H1 (cell line): Measurements from ENCODE around the gene CA10. TPM values are rescaled to one million over a fixed set of nuclear protein-coding genes. Genes with fewer than 3 reads are reported as not detected.

ENCODE experiments used
- CTCF ChIA-PET: fragments of 300-600 bp; sonication (Branson Sonifier 250); formaldehyde crosslinking; loops from one replicate; lab custom pipeline; 2021; ENCODE audit not compliant: partially characterized antibody; lab: Charles Lee
- POLR2A ChIA-PET: fragments of 300-600 bp; sonication (Branson Sonifier 250); formaldehyde crosslinking; loops from one replicate; lab custom pipeline; 2021; ENCODE audit warnings: inconsistent platforms; ENCODE audit not compliant: partially characterized antibody; lab: Charles Lee
- DNase-seq, 2 experiments: peaks; one replicate each; pipeline versions ENCODE4 v3.0.0 to v3.0.0-alpha.2; 2010 to 2022; ENCODE audit warnings: low spot score in 2 of 2, low read depth in 1 of 2, mixed read lengths in 1 of 2
- FAIRE-seq: peaks from 2 replicates; lab custom pipeline; 2011; peaks lifted over from hg19 to GRCh38; lab: Jason Lieb, UNC
- H2AFZ ChIP-seq: 2 replicates; pipeline ENCODE4 v1.8.1; 2012; ENCODE audit warnings: low read length, inconsistent platforms
- H2AK5ac ChIP-seq: 2 replicates; pipeline ENCODE4 v1.6.1; 2013; ENCODE audit warnings: low read depth, low read length
- H2BK120ac ChIP-seq: replicated peaks from 2 replicates; pipeline ENCODE3; 2013; ENCODE audit warnings: low read depth, low read length, inconsistent platforms
- H2BK12ac ChIP-seq: 2 replicates; pipeline ENCODE4 v1.6.1; 2013; ENCODE audit warnings: low read depth, low read length
- H2BK15ac ChIP-seq: 2 replicates; pipeline ENCODE4 v1.6.1; 2013; ENCODE audit warnings: low read length
- H2BK20ac ChIP-seq: 2 replicates; pipeline ENCODE4 v1.6.1; 2013; ENCODE audit warnings: low read length
- H2BK5ac ChIP-seq: 2 replicates; pipeline ENCODE4 v1.6.1; 2013; ENCODE audit warnings: low read depth, low read length
- H3K14ac ChIP-seq: 2 replicates; pipeline ENCODE4 v1.6.1; 2013; ENCODE audit warnings: inconsistent platforms; ENCODE audit not compliant: insufficient read length
- H3K18ac ChIP-seq: 2 replicates; pipeline ENCODE4 v1.6.1; 2013; ENCODE audit warnings: low read length; ENCODE audit errors: extremely low read depth
- H3K23ac ChIP-seq: 2 replicates; pipeline ENCODE4 v1.6.1; 2013; ENCODE audit warnings: inconsistent platforms; ENCODE audit not compliant: insufficient read length
- H3K23me2 ChIP-seq: 2 replicates; pipeline ENCODE4 v1.6.1; 2013; ENCODE audit warnings: low read depth, low read length
- H3K27ac ChIP-seq: 2 replicates; pipeline ENCODE4 v1.6.1; 2011; ENCODE audit warnings: low read depth, low read length, inconsistent platforms
- H3K27me3 ChIP-seq, 4 experiments: replicated peaks in 1 of 4; 1 replicate in 1 of 4; 2 replicates in 3 of 4; pipeline versions ENCODE4 v1.6.1 to v1.8.1; 2011 to 2013; ENCODE audit warnings: low read length in 3 of 4, mild to moderate bottlenecking in 3 of 4, inconsistent platforms in 2 of 4, mixed read lengths in 2 of 4, moderate library complexity in 1 of 4; ENCODE audit not compliant: control insufficient read depth in 3 of 4, insufficient read depth in 3 of 4; ENCODE audit errors: extremely low read depth in 1 of 4
- H3K36me3 ChIP-seq, 4 experiments: 2 replicates each; pipeline versions ENCODE4 v1.6.1 to v1.8.1; 2011 to 2013; ENCODE audit warnings: mild to moderate bottlenecking in 4 of 4, low read length in 3 of 4, moderate library complexity in 2 of 4, control low read depth in 1 of 4, inconsistent platforms in 1 of 4; ENCODE audit not compliant: insufficient read depth in 4 of 4, control insufficient read depth in 2 of 4
- H3K4ac ChIP-seq: replicated peaks from 2 replicates; pipeline ENCODE3; 2013; ENCODE audit warnings: low read length, low read depth, mixed read lengths, inconsistent platforms; ENCODE audit not compliant: insufficient read length
- H3K4me1 ChIP-seq, 4 experiments: replicated peaks in 1 of 4; 1 replicate in 1 of 4; 2 replicates in 3 of 4; pipeline versions ENCODE4 v1.6.1 to v1.8.1; 2011 to 2013; ENCODE audit warnings: low read length in 3 of 4, inconsistent platforms in 2 of 4, mixed read lengths in 1 of 4; ENCODE audit not compliant: insufficient read depth in 4 of 4, control insufficient read depth in 3 of 4
- H3K4me2 ChIP-seq, 2 experiments: 2 replicates each; pipeline versions ENCODE4 v1.6.1 to v1.8.1; 2011 to 2013; ENCODE audit warnings: low read depth in 2 of 2, low read length in 2 of 2, control low read depth in 1 of 2, inconsistent platforms in 1 of 2, mild to moderate bottlenecking in 1 of 2; ENCODE audit not compliant: insufficient read depth in 1 of 2
- H3K4me3 ChIP-seq, 4 experiments: fragments of 200-600, 300-600 bp in 1 of 4; sonication (generic), shearing (Covaris generic), sonication (Bioruptor Twin) in 1 of 4; 2 replicates each; pipeline versions ENCODE4 v1.5.1 to v1.8.1; 2011 to 2016; ENCODE audit warnings: low read length in 4 of 4, low read depth in 3 of 4, control low read depth in 2 of 4, inconsistent platforms in 2 of 4, mild to moderate bottlenecking in 2 of 4, mixed read lengths in 1 of 4, moderate library complexity in 1 of 4; ENCODE audit not compliant: insufficient read depth in 2 of 4; ENCODE audit errors: extremely low read depth in 1 of 4
- H3K56ac ChIP-seq: replicated peaks from 2 replicates; pipeline ENCODE3; 2013; ENCODE audit warnings: low read depth, mild to moderate bottlenecking, mixed read lengths, low read length, inconsistent platforms; ENCODE audit not compliant: insufficient read length
- H3K79me1 ChIP-seq: 2 replicates; pipeline ENCODE4 v1.6.1; 2013; ENCODE audit warnings: low read depth, low read length, control low read depth
- H3K79me2 ChIP-seq, 2 experiments: 2 replicates each; pipeline versions ENCODE4 v1.6.1 to v1.8.1; 2012 to 2013; ENCODE audit warnings: low read length in 2 of 2, mild to moderate bottlenecking in 2 of 2, inconsistent platforms in 1 of 2; ENCODE audit not compliant: insufficient read depth in 2 of 2, control insufficient read depth in 1 of 2
- H3K9ac ChIP-seq, 4 experiments: replicated peaks in 1 of 4; 1 replicate in 1 of 4; 2 replicates in 3 of 4; pipeline versions ENCODE4 v1.6.1 to v1.8.1; 2011 to 2013; ENCODE audit warnings: low read depth in 3 of 4, low read length in 3 of 4, control low read depth in 2 of 4, mild to moderate bottlenecking in 2 of 4, moderate library complexity in 2 of 4, inconsistent platforms in 1 of 4; ENCODE audit errors: extremely low read depth in 1 of 4
- H3K9me3 ChIP-seq, 2 experiments: 2 replicates each; pipeline versions ENCODE4 v1.6.1 to v1.8.1; 2012 to 2013; ENCODE audit warnings: mild to moderate bottlenecking in 2 of 2, moderate library complexity in 2 of 2, control low read depth in 1 of 2, inconsistent platforms in 1 of 2, low read depth in 1 of 2, low read length in 1 of 2, mixed read lengths in 1 of 2; ENCODE audit not compliant: insufficient read depth in 2 of 2
- H4K20me1 ChIP-seq, 2 experiments: replicated peaks in 1 of 2; 2 replicates each; pipeline versions ENCODE3 to v1.8.1; 2011 to 2013; ENCODE audit warnings: inconsistent platforms in 2 of 2, low read length in 2 of 2, mild to moderate bottlenecking in 1 of 2; ENCODE audit not compliant: insufficient read depth in 2 of 2, control insufficient read depth in 1 of 2
- H4K5ac ChIP-seq: 2 replicates; pipeline ENCODE4 v1.6.1; 2013; ENCODE audit warnings: low read length, low read depth, mixed read lengths, inconsistent platforms; ENCODE audit not compliant: insufficient read length
- H4K8ac ChIP-seq: 2 replicates; pipeline ENCODE4 v1.8.0; 2013; ENCODE audit warnings: mild to moderate bottlenecking, moderate library complexity, low read length, inconsistent platforms; ENCODE audit not compliant: insufficient read depth; ENCODE audit errors: extremely low read depth
- H4K91ac ChIP-seq: replicated peaks from 2 replicates; pipeline ENCODE3; 2013; ENCODE audit warnings: low read length, mixed read lengths, inconsistent platforms; ENCODE audit not compliant: insufficient read length
- BRCA1 ChIP-seq: IDR thresholded peaks from 2 replicates; pipeline ENCODE4 v1.6.1; 2012; ENCODE audit warnings: low read depth, low read length, improper control_type of control experiment
- CREB1 ChIP-seq: IDR thresholded peaks from 2 replicates; pipeline ENCODE4 v1.6.1; 2012; ENCODE audit warnings: inconsistent platforms
- YY1 ChIP-seq: IDR thresholded peaks from 2 replicates; pipeline ENCODE4 v1.6.1; 2011; ENCODE audit warnings: low read depth, mild to moderate bottlenecking, low read length
- WGBS, 2 experiments: shearing (Covaris generic) in 1 of 2; methylation state at CpG; one replicate each; pipeline versions ENCODE4 v1.1.6 to v1.1.7; 2013 to 2015; ENCODE audit warnings: low lambda C conversion rate in 2 of 2, mixed read lengths in 2 of 2, inconsistent platforms in 1 of 2, low coverage in 1 of 2, missing lambda C conversion rate in 1 of 2; ENCODE audit not compliant: insufficient replicate concordance in 2 of 2, insufficient coverage in 1 of 2, insufficient read length in 1 of 2; ENCODE audit errors: extremely low coverage in 1 of 2, missing lambda C conversion rate in 1 of 2; 5-methylcytosine and 5-hydroxymethylcytosine counted together
- polyA plus RNA-seq, 7 experiments: library from polyadenylated mRNA; depleted of rRNA in 3 of 7; stranded (reverse) in 5 of 7; unstranded in 2 of 7; fragments of >200 nt in 5 of 7; fragments of 200-250 nt in 2 of 7; gene quantifications; 1 replicate in 5 of 7; 2 replicates in 1 of 7; 4 replicates in 1 of 7; pipeline versions ENCODE4 v1.2.1 to v1.2.3, GENCODE V29; 2011 to 2013; ENCODE audit warnings: missing spikeins in 2 of 7, mixed read lengths in 2 of 7
- total RNA-seq: library from RNA; stranded (reverse); fragmentation: NEBNext Ultra II Directional; extraction: Animal tissue kit (Norgen Biotek cat#: 25700); gene quantifications from 2 replicates; pipeline ENCODE4 v1.2.1, GENCODE V29; 2021

CA10 gene
- total and polyA plus RNA-seq, 2 of the 8 experiments (the other 6 are each of a cell fraction or from before 2014, with no cell fraction given): 0.60 to 0.63 TPM

DNA sequence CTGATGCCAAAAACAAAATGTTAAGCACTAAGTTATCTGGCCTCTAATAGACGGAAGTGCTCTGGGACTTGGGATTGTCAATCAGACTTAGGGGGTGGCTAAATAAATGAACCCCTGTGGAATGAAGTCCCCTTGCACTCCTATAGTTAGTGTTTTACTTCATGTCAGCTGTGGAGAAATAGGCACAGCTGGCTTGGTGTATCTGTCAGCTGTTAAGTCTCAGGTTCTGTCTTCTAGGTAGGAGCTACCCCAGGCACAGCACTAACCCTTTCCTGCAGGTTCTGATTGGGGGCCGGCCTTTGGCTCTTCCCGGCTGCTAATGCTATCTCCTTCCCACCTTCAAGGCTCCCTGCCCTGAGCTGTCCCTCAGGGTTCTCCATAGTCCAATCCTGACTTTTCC is 487.6 kb downstream of the CA10 start:
- H3K9me3 ChIP-seq: peaks cover 10 to 28% of the 10 kb centered on the region in 2 experiments; a peak in 3 of 4 replicates
- no peak overlapping the region for H2BK5ac ChIP-seq
- H3K79me1 ChIP-seq: no peaks in the 10 kb centered on the region
- no peak overlapping the region for H2AFZ ChIP-seq
- no peak overlapping the region for H2BK15ac ChIP-seq
- no peaks in the 10 kb centered on the region for H3K36me3 ChIP-seq
- H2BK120ac ChIP-seq: no peak overlapping the region
- no peak overlapping the region for H3K23ac ChIP-seq
- no peak overlapping the region for H3K56ac ChIP-seq
- no peaks in the 10 kb centered on the region for H4K20me1 ChIP-seq
- no peak overlapping the region for H3K4me3 ChIP-seq
- no peak overlapping the region for H2BK20ac ChIP-seq
- no peaks in the 10 kb centered on the region for H3K79me2 ChIP-seq
- no peak overlapping the region for H2BK12ac ChIP-seq
- H3K9ac ChIP-seq: no peak overlapping the region
- H4K5ac ChIP-seq: no peak overlapping the region
- no peak overlapping the region for H3K4ac ChIP-seq
- no peak for FAIRE-seq
- H3K23me2 ChIP-seq: no peaks in the 10 kb centered on the region
- DNase-seq: no peak
- no peak overlapping the region for H3K18ac ChIP-seq
- no peak overlapping the region for H2AK5ac ChIP-seq
- H3K14ac ChIP-seq: no peak overlapping the region
- TF ChIP-seq BRCA1 (no peak), CREB1 (no peak), YY1 (no peak)
- H3K27ac ChIP-seq: no peak overlapping the region
- no peaks in the 10 kb centered on the region for H3K27me3 ChIP-seq
- H4K91ac ChIP-seq: no peak overlapping the region
- ChIA-PET POLR2A (no interaction called here), CTCF (no interaction called here)
- H3K4me1 ChIP-seq: no peaks in the 10 kb centered on the region
- no peak overlapping the region for H3K4me2 ChIP-seq
- 100% methylated on average over 3 of the region's 3 CpGs; no CpG with 5 or more reads in 1 of the 2 experiments for WGBS, 2 experiments
- no peak overlapping the region for H4K8ac ChIP-seq
